ENCODE measurements around the gene CCDC102A. TPM values are rescaled to one million over a fixed set of nuclear protein-coding genes. Genes with fewer than 3 reads are reported as not detected.

CCDC102A gene
- total RNA-seq, 4 donors from 2014 or later: 1.2 to 9.3 (median 3.4) TPM

DNA sequence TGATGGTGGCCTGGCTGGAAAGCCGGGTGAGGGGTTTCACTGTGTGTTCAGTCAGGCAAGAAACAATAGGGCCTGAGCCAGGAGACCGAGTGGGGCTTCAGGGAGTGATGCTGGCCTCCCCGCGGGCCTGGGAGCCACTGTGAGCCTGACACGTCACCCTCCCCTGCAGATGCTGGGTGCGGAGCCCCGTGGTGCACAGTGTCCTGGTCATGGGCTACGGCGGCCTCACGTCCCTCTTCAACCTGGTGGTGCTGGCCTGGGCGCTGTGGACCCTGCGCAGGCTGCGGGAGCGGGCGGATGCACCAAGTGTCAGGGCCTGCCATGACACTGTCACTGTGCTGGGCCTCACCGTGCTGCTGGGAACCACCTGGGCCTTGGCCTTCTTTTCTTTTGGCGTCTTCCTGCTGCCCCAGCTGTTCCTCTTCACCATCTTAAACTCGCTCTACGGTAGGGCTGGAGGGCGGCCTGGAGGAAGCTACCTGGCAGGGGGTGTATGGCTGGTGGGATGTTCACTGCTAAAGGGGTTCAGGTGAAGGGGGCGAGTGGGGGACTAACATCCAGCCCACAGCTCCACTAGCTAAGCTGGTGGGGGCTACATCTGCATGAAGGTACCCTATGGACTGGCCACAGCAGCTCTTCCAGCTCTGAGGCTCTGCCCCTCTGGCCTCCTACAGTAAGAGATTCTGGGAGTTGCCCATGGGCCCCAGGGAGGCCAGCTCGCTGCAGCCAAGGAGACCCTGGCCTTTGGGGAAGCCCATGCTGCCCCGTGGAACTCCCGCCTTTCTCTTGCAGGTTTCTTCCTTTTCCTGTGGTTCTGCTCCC lies 38.5 kb upstream of the CCDC102A start:
- Histone ChIP-seq H3K9me3 (no peaks in the 10 kb centered on the region), H3K4me3 (no peak overlapping the region), H3K27ac (no peak overlapping the region), H3K27me3 (peaks cover 0 to 9% (median 0%) of the 10 kb centered on the region in 3 donors), H3K36me3 (no peaks in the 10 kb centered on the region), H3K4me1 (no peaks in the 10 kb centered on the region)
- intact Hi-C loops (cut with DNase I; ENCODE audit: low total_unique reads): loop anchor here (5.0 kb wide), 1 partner anchor 147 kb away; no protein-coding TSS in a partner anchor
- no peak for DNase-seq
- TF ChIP-seq CTCF (IDR thresholded peaks at IDR 0.05 in 4 of 5, conservative IDR thresholded peaks at IDR 0.05 in 1 of 5) (no peak), POLR2A (IDR thresholded peaks at IDR 0.05) (no peak)
- in situ Hi-C loops (cut with MboI; ENCODE audit: low sequenced_read_pairs in 4 of 4): loop anchor here in 1 of 4 donors (25.0 kb wide), 1 partner anchor 287 kb away; no protein-coding TSS in a partner anchor
- ATAC-seq: no peak

DNA sequence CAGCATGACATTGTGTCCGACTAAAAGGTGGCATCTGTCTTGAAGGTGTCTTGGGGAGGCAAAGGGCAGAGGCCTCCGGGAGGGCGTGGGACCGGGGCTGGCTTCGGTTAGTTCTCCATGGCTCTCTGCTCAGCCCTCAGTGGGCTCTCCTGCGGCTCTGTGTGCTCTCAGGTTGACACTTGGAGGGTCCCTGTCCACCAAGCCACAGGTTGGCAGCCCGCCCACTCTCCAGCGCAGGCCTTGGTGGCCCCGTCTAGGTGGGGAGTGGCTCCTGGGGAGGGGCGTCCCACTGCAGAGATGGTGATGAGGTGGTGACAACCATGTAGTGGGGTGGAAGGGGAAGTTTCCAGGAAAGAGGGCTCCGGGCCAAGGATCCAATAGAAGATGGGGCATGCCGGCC lies 37.7 kb upstream of the CCDC102A start:
- TF ChIP-seq CTCF (IDR thresholded peaks at IDR 0.05 in 4 of 5, conservative IDR thresholded peaks at IDR 0.05 in 1 of 5) (no peak), POLR2A (IDR thresholded peaks at IDR 0.05) (no peak)
- in situ Hi-C loops (cut with MboI; ENCODE audit: low sequenced_read_pairs in 4 of 4): no loop called here
- Histone ChIP-seq H3K36me3 (no peaks in the 10 kb centered on the region), H3K27ac (no peak overlapping the region), H3K27me3 (peaks cover 0 to 9% (median 0%) of the 10 kb centered on the region in 3 donors), H3K9me3 (no peaks in the 10 kb centered on the region), H3K4me1 (no peaks in the 10 kb centered on the region), H3K4me3 (no peak overlapping the region)
- DNase-seq (no peak), ATAC-seq (no peak)
- intact Hi-C loops (cut with DNase I; ENCODE audit: low total_unique reads): no loop called here

DNA sequence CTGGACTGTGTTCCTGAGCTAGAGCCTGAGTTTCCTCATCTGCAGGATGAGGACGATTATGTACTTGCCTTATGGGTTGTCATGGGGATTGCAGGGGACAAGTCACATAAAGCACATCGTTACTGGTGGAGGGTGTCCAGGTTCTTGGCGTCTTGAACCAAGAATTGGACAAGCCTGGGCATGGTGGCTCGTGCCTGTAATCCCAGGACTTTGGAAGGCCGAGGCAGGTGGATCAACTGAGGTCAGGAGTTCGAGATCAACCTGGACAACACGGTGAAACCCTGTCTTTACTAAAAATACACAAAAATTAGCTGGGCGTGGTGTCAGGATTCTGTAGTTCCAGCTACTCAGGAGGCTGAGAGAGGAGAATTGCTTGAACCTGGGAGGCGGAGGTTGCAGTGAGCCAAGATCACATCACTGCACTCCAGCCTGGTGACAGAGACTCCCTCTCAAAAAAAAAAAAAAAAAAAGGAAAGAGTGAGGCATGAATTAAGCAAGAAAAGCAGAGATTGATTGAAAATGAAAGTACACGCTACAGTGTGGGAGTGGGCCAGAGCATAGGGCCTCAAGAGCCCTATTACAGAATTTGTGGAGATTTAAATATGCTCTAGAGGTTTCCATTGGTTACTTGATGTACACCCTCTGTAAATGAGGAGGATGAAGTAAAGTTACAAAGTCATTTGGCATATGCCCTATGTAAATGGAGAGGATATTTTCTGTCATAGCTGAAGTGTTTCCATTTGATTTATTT lies 36.8 kb upstream of the CCDC102A start:
- H3K27ac ChIP-seq: no peak overlapping the region
- no peaks in the 10 kb centered on the region for H3K36me3 ChIP-seq
- peaks cover 0 to 9% (median 0%) of the 10 kb centered on the region in 3 donors for H3K27me3 ChIP-seq
- ATAC-seq (no peak), DNase-seq (no peak)
- H3K4me3 ChIP-seq: no peak overlapping the region
- no peak for TF ChIP-seq CTCF (IDR thresholded peaks at IDR 0.05 in 4 of 5, conservative IDR thresholded peaks at IDR 0.05 in 1 of 5)
- TF ChIP-seq POLR2A (IDR thresholded peaks at IDR 0.05): no peak
- no peaks in the 10 kb centered on the region for H3K9me3 ChIP-seq
- intact Hi-C loops (cut with DNase I; ENCODE audit: low total_unique reads): no loop called here
- no peaks in the 10 kb centered on the region for H3K4me1 ChIP-seq
- in situ Hi-C loops (cut with MboI; ENCODE audit: low sequenced_read_pairs in 4 of 4): no loop called here

- H3K4me1 ChIP-seq: no peaks in the 10 kb centered on the region
- ATAC-seq: no peak
- no peak for TF ChIP-seq POLR2A (IDR thresholded peaks at IDR 0.05)
- no peak for TF ChIP-seq CTCF (IDR thresholded peaks at IDR 0.05 in 4 of 5, conservative IDR thresholded peaks at IDR 0.05 in 1 of 5)
- H3K27ac ChIP-seq: no peak overlapping the region
- no peak overlapping the region for H3K4me3 ChIP-seq
- intact Hi-C loops (cut with DNase I; ENCODE audit: low total_unique reads) (no loop called here), in situ Hi-C loops (cut with MboI; ENCODE audit: low sequenced_read_pairs in 4 of 4) (no loop called here)
- DNase-seq: no peak
- peaks cover 0 to 9% (median 0%) of the 10 kb centered on the region in 3 donors for H3K27me3 ChIP-seq
- no peaks in the 10 kb centered on the region for H3K9me3 ChIP-seq
- H3K36me3 ChIP-seq: no peaks in the 10 kb centered on the region
These were observed 34.7 kb upstream of the CCDC102A start for GRCh38 chr16:57571098-57571497.

All from gastrocnemius medialis (tissue), 4 donors.